Upper lobe of left lung (tissue), 4 donors: Measurements from ENCODE around the gene SCFD2.

Source experiments
- CTCF ChIP-seq, 6 experiments: fragments of 450-650 bp in 4 of 6; fragments of 200-600 bp in 2 of 6; sonication (generic) in 2 of 6; IDR thresholded peaks; one replicate each; pipeline ENCODE4 v1.5.1; 2016 to 2019; ENCODE audit warnings: antibody characterized with exemption in 6 of 6
- POLR2A ChIP-seq, 4 donors: fragments of 450-650 bp; IDR thresholded peaks; one replicate each; pipeline ENCODE4 v1.5.1; 2016 to 2017; ENCODE audit warnings: antibody characterized with exemption in 4 of 4, mild to moderate bottlenecking in 2 of 4
- POLR2AphosphoS5 ChIP-seq, 2 donors: sonication (generic); formaldehyde crosslinking; IDR thresholded peaks; one replicate each; pipeline ENCODE4 v1.5.1; 2017; ENCODE audit warnings: antibody characterized with exemption in 2 of 2

- TF ChIP-seq POLR2A (IDR thresholded peaks at IDR 0.05) (no peak), CTCF (IDR thresholded peaks at IDR 0.05) (no peak), POLR2AphosphoS5 (IDR thresholded peaks at IDR 0.05) (no peak)
Observed at GRCh38 chr4:53061091-53061850, 304.6 kb downstream of the SCFD2 start.
